ENCODE results near the gene FKBP5.
"Not testable (repeated sequence)": the region's sequence is repeated elsewhere in the genome, so short reads cannot be mapped to it uniquely, and the experiment has no call there.

Gene FKBP5

GRCh38 chr6:35596448-35597442 lies 92.0 kb downstream of the FKBP5 start:
- no peak for FAIRE-seq

DNA sequence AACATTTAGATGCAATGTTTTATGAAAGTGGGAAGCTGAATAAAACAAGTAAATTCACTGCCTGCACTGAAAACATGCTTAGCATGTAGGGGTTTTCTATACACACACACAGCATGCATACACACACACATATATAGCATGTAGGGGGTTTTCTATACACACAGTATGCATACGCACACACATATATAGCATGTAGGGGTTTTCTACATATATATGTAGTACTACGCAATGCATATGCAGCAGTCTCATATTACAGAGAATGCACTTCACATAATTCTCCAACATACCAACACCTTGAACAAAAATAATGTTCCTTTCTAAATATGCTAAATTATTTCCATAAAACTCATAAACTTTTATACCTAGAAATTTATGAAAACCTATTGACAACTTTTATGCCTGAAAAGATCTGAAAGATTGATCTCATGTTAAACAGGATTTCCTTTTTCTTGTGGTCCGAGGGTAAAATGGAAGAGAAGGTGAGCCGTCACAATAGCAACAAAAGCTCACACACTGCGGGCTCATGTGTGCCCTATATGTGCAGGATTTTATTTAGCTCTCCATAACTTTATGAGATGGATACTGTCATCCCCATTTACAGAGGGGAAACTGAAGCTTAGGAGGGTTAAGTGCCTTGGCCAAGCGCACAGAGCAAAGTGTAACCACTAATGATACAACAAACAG lies 94.1 kb downstream of the FKBP5 start:
- DNase-seq (ENCODE audit: extremely low spot score, insufficient read length, low read depth) (no peak), FAIRE-seq (no peak)

More at GRCh38 chr6:35596448-35597442, 92.0 kb downstream of the FKBP5 start:
- DNase-seq (ENCODE audit: extremely low spot score, insufficient read length, low read depth) = no peak

GRCh38 chr6:35592178-35592577 lies 96.5 kb downstream of the FKBP5 start:
- no peak for FAIRE-seq
- no peak for DNase-seq (ENCODE audit: extremely low spot score, insufficient read length, low read depth)

DNA sequence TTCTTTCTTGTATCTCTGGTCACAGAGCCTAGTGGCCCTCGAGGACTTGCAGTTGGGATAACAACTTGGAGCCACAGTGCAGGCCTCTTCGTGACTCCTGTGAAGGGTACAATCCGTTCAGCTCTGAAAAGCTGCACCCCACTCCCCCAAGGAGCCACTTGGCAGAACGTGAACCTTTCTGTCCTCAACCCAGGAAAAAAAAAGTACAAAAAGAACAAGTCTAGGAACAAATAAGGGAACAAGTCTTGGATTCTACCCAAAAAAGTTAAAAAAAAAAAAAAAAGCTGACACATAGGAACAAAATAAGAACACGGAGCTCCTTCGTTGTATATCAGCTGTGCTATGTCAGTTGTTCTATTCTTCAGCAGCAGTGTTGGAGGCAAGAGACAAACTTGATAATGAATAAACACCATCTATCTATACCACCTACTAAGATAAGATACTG lies 98.1 kb downstream of the FKBP5 start:
- DNase-seq (ENCODE audit: extremely low spot score, insufficient read length, low read depth) = no peak
- FAIRE-seq = no peak

GRCh38 chr6:35589904-35590303 lies 98.8 kb downstream of the FKBP5 start:
- FAIRE-seq (no peak), DNase-seq (ENCODE audit: extremely low spot score, insufficient read length, low read depth) (no peak)

DNA sequence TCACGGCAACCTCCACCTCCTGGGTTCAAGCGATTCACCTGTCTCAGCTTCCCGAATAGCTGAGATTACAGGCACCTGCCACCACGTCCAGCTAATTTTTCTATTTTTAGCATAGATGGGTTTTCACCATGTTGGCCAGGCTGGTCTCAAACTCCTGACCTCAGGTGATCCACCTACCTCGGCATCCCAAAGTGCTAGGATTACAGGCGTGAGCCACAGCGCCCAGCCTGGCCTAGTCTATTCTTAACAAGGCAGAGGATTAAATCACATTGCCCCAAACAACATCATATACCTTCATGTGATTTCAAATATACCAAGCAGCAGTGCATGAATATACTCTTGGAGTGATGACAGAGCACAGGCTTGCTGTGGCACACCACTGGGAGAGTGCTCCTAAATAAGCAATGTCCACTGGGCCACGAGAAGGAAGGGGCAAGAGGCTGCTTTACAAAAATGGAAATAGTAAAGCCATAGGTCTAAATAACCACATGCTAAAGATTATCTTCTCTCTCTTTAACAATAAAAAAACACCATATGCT lies 99.4 kb downstream of the FKBP5 start:
- DNase-seq (ENCODE audit: extremely low spot score, insufficient read length, low read depth) (no peak), FAIRE-seq (no peak)

DNA sequence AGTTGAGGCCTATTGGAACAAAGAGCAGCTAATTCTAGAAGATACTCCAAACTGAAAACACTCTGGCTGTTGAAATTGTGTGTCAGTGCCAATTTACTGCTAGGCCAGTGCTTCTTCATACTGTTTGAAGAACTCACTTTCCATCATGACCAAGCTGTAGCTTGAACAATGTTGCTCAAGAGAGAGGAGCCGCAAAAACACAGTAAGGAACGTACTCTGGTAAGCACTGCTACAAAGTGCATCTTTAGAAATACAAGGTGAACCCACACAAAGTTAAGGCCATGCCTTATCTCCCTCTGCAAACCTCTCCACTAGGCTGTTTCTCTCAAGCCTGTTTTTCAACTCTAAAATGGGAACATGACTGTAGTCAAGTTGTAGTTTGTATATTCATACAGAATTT lies 101.5 kb downstream of the FKBP5 start:
- no peak for FAIRE-seq

DNA sequence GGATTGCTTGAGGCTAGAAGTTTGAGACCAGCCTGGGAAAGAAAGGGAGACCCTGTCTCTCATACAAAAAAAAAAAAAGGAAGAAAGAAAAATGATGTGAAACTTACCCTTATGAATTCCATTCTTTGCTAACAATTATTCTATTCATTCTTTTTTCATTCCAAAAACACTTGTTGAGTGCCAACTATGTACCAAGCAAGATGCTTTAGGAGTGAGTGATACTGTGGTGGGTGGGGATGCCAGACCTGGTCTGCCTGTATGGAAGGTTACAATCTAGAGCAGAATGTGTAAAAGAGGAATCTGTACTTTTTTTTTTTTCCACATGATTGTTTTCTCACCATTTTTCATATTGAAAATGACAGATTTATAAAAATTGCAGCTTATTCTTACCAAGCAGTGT lies 102.2 kb downstream of the FKBP5 start:
- FAIRE-seq (no peak), DNase-seq (ENCODE audit: extremely low spot score, insufficient read length, low read depth) (no peak)

More for the DNA sequence above, 101.5 kb downstream of the FKBP5 start:
- DNase-seq (ENCODE audit: extremely low spot score, insufficient read length, low read depth) = no peak

DNA sequence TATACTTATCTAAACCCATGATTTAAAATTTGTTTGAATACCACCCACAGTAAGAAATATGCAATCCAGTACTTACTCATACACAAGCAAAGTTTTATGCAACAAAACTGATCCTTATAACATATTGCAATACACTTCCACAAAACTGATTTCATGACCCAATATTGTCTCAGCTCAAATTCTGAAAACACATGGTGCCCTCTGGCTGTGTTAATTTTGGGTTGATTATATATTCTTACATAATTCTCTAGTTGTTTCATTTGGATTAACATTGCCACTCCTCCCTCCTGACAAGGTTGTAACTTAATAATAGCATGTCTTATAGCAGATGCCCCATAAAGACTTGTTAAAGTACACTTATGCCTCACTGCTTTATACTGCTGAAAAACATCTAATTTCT lies 103.1 kb downstream of the FKBP5 start:
- DNase-seq (ENCODE audit: extremely low spot score, insufficient read length, low read depth) (no peak), FAIRE-seq (no peak)

- FAIRE-seq (peak; percentile 91), DNase-seq (ENCODE audit: extremely low spot score, insufficient read length, low read depth) (peak; percentile 17)
Measured at GRCh38 chr6:35583893-35584688, 104.6 kb downstream of the FKBP5 start.

DNA sequence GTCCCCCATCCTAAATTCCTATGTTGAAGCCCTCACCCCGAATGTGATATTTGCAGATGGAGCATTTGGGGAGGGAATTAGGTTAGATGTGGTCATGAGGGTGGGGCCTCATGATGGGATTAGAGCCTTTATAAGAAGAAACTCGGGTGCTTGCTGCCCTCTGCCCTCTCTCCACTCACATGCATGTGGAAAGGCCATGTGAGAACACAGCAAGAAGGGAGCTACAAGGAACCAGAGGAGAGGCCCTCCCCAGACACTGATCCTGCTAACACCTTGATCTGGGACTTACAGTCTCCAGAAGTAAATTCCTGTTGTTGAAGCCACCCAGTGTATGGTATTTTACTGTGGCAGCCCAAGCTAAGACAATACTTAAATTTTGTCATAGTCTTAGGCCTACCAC lies 106.4 kb downstream of the FKBP5 start:
- FAIRE-seq = no peak
- DNase-seq (ENCODE audit: extremely low spot score, insufficient read length, low read depth) = no peak

- FAIRE-seq (no peak), DNase-seq (ENCODE audit: extremely low spot score, insufficient read length, low read depth) (no peak)
Measured at GRCh38 chr6:35581633-35582032, 107.1 kb downstream of the FKBP5 start.

DNA sequence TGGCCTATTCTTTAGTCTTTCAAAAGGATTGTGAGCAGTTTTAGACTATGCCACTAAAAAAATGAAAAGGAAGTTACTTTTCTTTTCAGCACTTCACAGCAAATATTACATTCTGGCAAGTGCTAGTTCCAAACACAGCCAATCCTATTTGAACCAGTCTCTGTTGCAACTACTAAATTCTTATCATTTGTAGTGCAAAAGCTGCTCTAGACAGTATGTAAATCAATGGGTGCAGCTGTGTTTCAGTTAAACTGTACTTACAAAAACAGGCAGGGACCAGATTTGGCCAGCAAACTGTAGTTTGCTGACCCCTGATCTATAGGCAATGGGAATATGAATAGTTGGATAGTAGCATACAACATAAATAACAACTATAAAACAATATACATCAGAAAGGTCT lies 107.9 kb downstream of the FKBP5 start:
- no peak for FAIRE-seq
- DNase-seq (ENCODE audit: extremely low spot score, insufficient read length, low read depth) = no peak

DNA sequence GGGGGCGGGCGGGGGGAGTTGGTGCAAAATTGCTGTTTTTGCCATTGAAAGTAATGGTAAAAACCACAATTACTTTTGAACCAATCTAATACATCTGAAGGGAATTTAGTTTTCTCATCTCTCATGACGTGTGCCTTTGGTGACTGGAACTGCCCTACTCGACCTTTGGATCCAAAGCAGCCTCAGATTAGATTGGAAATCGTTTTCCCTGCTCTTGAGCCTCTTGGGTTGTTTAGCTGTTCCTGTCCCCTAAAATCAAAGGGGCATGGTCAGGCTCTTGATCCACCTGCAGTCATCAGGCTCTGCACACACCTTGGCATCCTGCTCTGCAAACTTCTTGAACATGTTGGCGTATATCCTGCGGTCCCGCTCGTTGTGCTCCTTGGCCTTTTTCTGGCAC lies 112.0 kb downstream of the FKBP5 start:
- DNase-seq (ENCODE audit: extremely low spot score, insufficient read length, low read depth) = no peak
- no peak for FAIRE-seq

DNA sequence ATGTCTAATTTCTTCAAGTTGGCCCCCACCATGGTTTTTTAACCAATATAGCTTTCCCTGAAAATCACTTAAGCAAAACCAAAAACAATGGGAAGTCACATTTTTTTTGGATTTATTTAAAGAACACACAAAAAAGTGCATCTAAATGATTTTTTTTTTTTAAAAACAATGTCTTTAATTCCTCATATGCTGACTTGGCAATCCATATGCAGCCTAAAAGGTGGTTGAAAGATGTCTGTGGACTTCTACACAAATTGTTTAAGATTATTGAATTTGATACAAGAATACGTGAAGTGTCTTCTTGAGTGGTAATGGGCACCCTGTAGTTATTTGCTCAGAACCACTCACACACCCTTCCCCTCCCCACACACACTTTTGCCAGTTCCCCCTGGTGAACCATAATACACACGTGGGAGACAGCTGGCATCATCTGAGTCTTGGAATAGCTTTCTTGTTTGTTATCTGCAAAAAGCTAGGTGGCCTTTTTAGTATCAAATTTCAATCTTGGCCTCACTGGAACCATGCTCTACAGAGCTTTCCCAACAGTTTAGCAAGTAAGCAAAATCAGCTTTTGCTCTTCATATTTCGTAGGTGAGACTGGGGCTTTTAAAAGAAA lies 115.1 kb downstream of the FKBP5 start:
- FAIRE-seq = no peak
- no peak for DNase-seq (ENCODE audit: extremely low spot score, insufficient read length, low read depth)

- not testable (repeated sequence) for DNase-seq (ENCODE audit: extremely low spot score, insufficient read length, low read depth); FAIRE-seq
Measured at GRCh38 chr6:35570885-35571330, 117.8 kb downstream of the FKBP5 start.

DNA sequence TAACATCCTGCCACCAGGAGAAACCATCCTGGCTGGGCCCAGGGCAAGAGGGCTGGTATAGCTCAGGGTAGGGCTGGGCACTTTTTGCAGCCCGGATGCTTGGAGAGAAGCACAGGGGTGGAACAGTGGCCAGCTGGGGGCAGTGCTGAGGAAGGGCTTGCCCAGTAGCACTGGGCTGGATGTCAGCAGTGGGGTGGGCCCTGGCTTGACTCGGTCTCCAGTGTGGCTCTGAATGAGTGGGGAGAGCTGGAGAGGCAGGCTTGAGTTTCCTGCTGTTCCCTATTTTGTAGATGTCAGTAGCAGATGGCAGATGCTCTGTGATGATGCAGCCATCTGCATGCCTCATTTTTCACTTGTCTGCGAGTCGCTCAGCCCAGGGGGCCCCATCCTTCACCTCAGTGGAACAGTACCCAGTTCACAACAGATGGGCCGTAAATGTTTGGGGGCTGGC lies 119.7 kb downstream of the FKBP5 start:
- no peak for FAIRE-seq
- DNase-seq (ENCODE audit: extremely low spot score, insufficient read length, low read depth) = peak; percentile 7

GRCh38 chr6:35566794-35567193 lies 121.9 kb downstream of the FKBP5 start:
- FAIRE-seq (no peak), DNase-seq (ENCODE audit: extremely low spot score, insufficient read length, low read depth) (no peak)

DNA sequence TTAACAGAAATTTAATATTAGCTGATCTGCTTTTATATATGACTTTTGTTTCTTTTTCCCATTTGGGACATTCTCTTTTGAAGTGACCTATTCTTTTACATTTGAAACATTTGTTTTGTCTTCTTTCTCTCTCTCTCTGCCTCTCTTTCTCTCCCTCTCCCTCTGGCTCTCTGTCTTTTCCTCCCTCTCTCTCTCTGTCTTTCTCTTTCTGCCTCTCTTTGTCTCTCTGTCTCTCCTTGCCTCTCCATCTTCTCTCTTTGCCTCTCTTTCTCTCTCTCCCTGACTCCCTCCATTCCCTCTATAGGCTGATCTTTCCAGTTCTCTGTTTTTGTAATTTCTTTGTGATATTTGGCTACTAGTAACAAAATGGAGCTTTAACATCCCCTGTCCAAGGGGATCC lies 124.0 kb downstream of the FKBP5 start:
- FAIRE-seq = no peak
- DNase-seq (ENCODE audit: extremely low spot score, insufficient read length, low read depth) = no peak
